Stimulated activated CD8-positive, alpha-beta memory T cell treated with anti-CD3 and anti-CD28 coated beads, Interleukin-12 subunit alpha, Interleukin-12 subunit beta, amount 100 ng/mL, for 24 hours (primary cell): ENCODE data around the gene ABCD4.
A peak's percentile ranks its signal among the peaks of the same experiment; 100 is the strongest.
"Not testable (repeated sequence)": the region's sequence is repeated elsewhere in the genome, so short reads cannot be mapped to it uniquely, and the experiment has no call there.

Source experiments
- DNase-seq: peaks from one replicate; pipeline ENCODE4 v3.0.0-alpha.2; 2020; ENCODE audit errors: extremely low read depth

Gene ABCD4

DNA sequence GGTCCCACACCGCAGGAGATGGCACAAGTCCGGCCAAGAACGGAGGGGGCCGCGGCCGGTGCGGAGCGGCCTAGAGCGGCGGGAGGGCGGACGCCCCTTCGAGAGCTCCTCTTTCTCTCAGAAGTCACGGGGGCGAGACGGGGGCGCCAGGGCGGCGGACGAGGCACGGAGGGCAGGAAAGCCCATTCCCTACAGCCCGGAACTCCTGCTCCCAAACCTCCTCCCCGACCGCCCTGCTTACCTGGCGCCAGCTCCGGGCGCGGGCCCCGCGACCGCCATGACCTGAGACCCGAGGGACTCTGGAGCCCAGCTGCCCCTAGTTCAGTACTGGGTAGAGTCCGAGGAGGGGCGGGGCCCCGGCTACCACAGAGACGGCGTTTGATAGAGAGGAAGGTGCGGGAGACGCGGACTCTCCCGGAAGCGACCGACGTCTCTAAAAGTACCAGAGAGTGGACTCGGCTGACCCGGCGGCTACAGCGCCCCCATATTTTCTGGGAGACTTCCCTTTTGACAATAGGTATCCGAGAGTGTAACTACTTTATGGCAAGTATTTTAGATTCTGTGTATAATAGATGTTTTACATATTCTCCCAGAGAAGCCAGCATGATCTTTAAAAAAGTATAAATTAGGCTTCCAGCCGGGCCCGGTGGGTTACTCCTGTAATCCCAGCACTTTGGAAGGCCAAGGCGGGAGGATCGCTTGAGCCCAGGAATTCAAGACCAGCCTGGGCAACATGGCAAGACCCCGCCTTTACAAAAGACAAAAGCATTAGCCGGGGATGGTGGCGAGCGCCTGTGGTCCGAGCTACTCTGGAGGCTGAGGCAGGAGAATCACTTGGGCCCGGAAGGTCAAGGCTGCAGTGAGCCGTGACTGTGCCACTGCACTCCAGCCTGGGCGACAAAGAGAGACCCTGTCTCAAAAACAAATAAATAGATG, at the start of gene ABCD4:
TSS of gene ABCD4 (minus strand) at position 301 of the 936 bp plus-strand sequence. CDS start at position 279, 22 bp downstream.
- peak; percentile 68 for DNase-seq

DNA sequence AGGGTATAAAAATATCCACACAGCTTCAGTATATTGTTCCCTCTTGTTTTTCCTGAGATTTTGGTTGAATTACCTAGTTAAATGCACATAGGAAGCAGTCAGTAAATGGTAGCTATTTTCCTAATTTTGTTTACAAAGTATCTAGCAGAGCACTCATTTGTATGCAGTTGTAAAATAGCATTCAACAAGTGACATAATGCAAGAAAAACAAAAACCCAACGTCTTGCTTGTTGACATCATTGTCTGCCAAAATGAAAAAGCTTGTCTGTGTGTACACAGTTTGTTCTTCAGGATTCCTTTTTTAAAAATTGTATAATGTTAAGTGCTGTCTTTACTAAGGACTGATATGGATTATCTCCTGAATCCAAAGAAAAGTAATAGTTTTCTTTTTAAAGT, 48.2 kb upstream of the ABCD4 start:
- DNase-seq, result no peak

DNA sequence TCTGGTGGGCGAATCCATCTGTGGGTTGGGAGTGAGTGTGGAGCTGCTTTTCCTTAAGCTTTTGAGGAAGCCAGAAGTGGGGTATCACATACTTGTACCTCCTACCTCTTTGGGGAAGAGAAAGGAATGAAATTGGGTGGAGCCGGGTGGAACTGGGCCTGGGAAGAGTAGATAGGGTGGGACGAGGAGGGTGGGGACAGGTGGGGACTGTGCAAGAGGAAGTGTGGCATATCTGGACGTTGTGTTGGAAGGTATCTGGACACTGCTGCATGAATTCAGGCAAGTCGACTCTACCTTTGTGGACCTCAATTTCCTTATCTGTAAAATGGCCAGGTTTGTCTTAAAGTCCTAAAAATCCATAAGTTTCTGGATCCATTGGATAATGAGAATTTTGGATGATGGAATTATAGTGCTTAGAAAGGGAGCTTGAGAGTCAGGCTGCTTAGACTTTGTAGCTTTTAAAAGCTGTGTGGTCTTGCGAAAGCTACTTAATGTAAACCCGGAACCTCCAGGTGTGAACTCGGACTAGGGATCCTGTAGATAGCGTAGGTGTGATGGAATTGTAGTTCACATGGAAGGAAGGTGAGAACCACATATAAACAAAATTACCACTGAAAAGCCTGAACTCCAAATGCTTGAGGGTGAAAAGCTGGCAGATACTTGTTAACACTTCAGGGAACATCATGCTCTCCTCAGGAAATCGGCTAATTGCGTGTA, 47.6 kb upstream of the ABCD4 start:
- no peak for DNase-seq

DNA sequence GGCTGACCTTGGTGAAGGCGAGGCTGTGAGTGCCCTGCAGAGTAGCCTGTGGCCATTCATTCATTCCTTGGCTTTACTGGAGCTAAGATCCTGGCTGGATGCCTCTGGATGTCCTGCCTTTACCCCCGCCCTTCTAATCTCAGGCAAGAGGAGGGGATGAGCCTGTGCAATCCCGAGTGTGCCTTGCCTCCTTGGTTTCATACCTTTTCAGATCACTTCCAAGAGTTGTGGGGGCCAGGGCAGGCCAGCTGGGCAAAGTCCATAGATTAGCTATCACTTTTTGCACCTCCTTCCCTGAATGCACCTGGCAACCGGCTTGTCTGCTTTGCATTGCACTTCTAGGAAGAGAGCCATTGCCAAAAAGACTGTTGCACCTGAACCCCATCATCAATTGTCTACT, 47.0 kb upstream of the ABCD4 start:
- no peak for DNase-seq

DNA sequence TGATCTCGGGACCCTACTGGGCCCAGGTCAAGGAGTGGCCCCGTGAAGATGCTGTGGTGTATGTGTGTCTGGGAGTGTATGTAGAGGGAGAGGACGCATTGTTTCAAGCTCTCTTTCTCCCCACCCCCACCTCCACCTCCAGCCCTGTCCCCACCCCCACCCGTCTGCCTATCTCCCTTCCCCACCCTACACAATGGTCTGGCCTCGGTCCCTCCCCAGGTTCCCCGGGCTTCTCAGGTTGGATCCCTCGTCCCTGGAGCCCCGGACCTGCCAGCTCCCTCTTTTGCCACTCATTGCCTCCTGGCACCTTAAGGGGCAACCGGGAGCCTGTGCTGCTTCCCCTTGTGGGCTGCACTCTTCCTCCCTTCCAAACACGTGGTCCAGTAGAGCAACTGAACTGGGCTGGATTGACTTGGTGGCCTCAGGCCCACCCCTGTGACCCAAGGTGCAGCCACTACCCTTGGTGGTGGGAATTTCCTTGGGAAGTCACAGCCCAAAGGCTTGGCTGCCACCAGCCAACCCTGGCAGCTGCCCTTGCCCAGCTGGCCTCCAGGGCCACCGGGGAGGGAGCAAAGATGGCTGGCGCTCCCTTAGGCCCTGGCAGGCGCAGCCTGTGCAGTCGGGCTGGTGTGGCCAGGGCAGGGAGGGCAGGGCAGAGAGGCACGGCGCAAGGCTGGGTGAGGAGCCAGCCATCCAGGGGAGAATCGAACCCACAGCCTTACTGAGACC, 46.2 kb upstream of the ABCD4 start:
- DNase-seq, result no peak

DNA sequence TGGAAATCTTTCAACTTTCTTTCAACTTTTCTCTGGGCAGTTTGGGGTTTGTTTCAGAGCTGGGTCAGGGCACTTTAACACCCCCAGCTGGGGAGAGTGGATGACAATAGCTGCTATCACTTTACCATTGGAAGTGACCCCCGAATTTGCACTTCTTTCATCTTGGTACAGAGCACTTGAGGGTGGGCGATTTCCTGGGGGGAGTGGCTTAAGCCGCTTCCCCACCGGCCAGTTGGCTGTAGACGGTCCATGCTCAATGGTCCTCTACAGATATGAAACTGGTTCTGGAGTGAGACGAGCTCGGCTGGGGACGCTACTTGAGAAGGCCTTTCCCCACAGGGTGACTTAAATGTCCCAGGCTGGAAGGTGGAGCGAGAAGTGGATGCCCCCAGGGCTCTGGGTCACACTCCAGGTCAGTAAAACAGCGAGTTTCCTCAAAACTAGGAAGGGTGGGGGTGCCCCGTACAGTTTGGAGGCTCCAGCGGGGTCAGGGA, 45.6 kb upstream of the ABCD4 start, which contains the start of gene VRTN:
TSS of gene VRTN (plus strand) at position 231 of the 494 bp plus-strand sequence. CDS start 8,313 bp downstream, outside the sequence.
- DNase-seq, result no peak

DNA sequence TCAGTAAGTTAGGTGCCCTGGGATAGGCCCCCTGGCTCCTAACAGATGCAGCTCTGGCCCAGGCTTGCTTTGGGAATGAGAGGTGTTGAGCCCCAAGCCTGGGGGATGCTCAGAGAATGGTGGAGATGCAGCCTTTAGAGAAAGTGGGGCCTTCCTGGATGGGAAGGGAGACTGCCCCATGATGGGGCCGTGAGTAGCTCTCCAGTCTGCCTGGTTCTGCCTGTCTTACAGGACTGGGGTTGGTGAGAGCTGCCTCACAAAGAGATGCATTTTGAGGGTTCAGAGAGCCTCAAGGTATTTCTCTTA, 45.0 kb upstream of the ABCD4 start:
- no peak for DNase-seq

DNA sequence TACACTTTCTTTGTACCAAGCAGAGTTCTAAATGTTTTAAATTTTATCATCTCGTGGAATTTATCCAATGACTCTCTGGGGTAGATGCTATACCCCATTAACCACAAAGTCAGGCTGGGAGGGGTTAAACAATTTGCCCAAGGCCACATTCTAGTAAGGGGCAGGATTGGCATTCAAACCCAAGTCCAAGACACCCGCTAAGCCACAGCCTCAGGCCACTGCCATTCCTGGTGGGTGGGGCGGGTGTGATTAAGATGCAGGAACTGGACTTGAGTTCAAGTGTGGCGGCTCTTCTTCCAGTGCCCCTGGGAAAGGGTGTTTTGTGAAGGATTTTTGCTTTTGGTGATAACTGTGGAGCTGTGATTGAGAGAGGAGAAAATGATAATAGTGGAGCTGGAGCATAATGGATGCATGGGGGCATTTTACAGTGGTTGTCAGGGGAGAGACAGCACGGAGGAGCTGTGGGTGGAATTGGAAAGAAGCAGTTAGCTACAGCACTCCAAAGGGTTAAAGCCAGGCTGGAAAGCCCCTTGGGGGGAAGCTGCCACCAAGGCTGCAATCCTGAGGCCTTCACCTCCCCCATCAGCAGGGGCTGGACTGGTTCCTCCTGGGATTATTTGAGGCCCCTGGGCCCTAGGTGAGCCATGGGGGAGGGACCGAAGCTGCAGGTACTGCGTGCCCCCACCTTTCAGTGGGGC, 44.5 kb upstream of the ABCD4 start:
- no peak for DNase-seq

DNA sequence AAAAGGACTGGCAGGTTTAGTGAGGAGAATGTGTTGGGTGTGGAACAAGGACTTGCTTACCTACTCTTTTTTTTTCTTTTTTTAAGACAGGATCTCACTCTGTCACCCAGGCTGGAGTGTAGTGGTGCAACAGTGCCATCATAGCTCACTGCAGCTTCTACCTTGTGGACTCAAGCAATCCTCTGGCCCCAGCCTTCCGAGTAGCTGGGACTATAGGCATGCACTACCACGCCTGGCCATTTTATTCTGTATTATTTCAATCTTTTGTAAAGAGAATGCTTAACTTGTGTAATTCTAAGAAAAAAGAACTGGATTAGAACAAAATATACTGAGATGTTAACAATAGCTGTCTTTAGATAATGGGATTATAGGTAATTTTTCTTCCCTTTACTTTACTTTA, 43.6 kb upstream of the ABCD4 start:
- DNase-seq, result no peak

DNA sequence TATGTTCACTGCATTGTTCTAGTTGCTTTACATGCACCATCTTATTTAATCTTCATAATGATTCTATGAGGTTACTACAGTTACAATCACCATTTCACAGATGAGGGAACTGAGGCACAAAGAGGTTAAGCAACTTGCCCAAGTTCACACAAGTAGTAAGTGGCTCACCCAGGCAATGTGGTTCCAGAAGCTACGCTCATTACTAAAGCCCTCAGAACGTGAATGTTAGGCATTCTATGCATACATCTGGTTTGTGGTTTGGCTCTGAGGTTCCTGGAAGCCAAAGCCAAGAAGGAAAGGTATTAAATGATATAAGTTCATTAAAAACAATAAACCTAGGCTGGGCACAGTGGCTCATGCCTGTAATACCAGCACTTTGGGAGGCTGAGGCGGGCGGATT, 31.2 kb upstream of the ABCD4 start:
- no peak for DNase-seq

DNA sequence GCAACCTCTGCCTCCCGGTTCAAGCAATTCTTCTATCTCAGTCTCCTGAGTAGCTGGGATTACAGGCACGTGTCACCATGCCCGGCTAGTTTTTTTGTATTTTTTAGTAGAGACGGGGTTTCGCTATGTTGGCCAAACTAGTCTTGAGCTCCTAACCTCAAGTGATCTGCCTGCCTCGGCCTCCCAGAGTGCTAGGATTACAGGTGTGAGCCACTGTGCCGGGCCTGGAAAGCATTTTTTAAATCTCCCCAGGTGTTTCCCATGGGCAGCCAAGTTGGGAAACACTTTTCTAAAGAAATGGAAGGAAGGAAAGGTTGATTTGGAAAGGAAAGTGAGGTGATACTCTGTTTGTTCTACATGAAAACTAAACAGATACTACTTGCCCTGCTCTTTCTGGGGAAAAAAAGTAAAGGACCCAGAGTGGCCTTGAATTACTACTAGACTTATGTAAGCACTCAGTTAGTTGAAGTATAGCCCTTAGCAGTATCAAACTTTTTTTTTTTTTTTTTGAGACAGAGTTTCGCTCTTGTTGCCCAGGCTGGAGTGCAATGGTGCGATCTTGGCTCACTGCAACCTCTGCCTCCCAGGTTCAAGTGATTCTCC, 27.3 kb upstream of the ABCD4 start:
- DNase-seq, result not testable (repeated sequence)

DNA sequence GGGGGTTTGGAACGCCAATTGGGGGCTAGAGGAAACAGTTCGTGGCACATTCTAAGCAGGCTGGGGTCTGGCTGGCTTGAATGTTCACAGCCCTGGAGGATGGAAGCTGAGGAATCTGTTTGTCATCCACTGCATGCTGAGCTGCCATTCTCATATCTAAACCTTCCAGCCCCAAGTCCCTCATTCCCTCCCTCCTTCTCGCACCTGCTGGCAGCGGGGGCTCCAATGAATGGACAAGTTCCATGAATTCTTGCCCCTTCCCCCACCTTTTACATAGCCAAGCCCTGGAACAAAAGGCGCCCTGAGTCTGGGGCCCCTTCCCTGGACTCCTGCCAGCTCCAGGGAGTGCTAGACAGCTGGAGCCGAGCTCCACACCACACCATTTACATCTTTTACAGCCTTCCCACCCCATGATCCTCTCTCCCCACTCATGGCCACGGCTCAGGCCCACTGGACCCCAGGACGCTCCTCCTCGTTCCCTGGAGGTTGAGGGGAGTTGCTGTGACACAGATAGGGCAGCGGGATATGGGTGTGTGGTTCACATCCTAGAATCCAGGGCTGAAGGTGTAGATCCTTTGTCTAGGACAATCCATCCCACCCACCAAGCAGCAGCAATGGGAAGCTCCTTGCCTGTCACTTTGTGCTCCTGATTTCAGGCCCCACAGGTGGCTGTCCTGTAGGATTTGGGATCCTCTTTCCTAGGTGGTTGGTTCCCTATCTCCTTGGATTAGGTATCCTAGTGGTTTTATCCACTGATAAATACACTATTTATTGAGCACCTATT, 23.8 kb upstream of the ABCD4 start:
- no peak for DNase-seq

DNA sequence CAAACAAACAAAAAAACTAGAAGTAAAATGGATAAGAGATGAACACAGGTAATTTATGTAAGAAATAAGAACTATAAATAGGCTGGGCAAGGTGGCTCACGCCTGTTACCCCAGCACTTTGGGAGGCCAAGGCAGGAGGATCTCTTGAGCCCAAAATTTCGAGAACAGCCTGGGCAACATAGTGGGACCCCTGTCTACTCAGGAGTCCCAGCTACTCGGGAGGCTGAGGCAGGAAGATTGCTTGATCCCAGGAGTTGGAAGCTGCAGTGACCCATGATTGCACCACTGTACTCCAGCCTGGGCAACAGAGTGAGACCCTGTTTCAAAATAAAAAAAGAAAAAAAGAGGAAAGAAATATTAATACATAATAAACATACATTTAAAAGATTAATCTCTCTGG, 22.7 kb upstream of the ABCD4 start:
- no peak for DNase-seq

DNA sequence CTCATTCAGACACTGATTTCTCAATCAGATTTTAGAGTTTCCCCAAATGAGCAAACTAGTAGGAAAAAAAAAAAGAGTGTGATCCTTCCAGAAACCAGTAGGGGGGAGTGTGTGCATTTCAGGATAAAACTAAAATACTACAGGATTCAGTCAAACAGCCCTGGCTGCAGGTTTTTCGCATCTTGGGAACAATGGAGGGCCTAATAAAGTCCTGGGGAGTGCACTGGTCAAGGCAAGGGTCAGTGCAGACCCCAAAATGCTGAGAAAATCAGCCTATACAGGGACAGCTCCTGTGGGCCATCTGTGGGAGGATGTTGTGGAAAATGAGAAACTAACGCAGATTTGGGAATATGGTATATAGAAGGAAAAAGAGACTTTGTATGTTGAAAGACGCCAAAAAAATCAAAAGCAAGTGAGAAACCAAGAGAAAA, 22.2 kb upstream of the ABCD4 start:
- no peak for DNase-seq

DNA sequence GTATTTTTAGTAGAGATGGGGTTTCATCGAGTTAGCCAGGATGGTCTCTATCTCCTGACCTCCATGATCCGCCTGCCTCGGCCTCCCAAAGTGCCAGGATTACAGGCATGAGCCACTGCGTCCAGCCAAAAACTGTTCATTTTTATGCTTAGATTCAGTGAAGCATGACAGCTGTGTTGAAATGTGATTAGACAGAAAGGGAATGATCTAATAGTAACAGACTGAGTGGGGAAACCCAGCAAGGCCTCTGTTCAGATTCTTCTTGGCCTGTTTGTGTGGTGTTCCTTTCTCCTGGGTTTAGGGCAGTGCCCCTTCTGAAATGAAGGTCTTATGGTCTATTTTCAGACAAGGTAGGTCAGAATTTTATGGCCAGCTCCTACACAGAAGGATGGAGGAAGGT, 11.8 kb upstream of the ABCD4 start:
- DNase-seq, result no peak

DNA sequence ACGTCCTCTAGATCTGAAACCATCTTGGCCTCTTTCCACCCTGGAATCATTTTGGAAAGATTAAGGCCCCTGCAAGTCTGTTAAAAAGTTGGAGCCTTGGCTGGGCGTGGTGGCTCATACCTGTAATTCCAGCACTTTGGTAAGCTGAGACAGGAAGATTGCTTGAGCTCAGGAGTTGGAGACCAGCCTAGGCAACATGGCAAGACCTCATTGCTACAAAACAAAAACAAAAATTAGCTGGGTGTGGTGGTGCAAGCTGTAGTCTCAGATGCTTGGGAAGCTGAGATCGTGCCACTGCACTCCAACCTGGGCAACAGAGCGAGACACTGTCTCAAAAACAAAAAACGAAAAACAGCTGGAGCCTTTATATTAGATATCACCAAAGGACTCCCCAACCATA, 10.9 kb upstream of the ABCD4 start:
- no peak for DNase-seq

DNA sequence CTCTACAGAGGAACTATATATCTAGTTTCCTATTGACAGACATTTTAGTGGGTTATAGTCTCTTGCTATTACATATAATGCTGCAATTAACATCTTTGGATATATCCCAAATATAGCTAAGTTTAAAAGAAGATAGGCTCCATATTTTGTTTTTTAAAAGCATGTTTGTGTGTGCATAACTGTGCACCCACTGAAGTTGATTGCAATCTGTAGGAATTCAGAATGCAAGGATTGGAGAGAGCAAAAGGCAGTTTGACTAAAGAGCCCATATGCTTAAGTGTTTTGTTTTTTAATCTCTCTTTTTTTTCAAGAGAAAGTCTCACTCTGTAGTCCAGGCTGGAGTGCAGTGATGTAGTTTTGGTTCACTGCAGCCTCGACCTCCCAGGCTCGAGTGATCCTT, 9.4 kb upstream of the ABCD4 start:
- DNase-seq, result no peak

DNA sequence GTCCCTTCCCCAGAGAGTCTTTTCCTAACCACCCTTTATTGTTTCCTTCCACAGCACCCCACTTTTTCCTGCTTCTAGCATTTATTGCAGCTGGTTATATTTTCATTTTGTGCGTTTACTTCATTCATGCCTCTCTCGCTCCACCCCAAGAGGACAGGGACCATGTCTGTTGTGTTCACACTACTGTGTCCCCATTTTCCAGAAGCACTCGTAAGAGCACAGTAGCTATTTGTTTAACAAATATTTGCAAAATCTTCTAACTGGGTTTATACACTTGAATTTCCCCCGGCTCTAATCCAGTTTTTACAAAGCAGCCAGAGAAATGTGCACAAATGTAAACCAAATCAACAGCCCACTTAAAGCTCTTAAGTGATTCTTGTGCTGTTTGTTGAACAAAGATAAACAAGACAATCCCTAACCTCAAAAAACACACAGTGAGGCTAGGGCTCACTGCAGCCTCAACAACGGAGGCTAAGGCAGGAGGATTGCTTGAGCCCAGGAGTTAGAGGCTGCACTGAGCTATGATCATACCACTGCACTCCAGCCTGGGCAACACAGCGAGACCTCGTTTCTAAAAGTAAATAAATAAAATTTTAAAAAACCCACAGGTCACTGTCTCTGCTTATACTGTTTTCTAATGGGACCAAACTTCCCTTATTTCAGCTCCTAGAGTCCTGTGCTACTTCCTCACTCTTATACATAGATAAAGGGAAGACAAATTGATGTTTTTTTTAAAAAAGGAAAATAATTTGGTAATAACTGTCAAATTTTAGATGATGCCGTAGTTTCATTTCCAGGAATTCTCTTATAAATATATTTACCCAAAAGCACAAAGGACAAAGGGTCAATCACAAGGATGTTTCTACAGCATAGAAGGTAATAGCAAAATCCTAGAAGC, 6.6 kb upstream of the ABCD4 start:
- DNase-seq, result no peak

DNA sequence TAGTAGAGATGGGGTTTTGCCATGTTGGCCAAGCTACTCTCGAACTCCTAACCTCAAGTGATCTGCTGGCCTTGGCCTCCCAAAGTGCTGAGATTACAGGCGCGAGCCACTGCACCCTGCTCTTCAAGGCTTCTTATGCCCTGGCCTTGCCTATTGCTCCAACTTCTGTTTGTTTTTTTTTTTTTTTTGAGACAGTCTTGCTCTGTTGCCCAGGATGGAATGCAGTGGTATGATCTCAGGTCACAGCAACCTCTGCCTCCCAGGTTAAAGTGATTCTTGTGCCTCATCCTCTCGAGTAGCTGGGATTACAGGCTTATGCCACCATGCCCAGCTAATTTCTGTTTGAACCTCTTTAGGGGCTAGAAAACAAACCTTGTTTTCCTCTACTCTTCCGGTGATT, 6.0 kb upstream of the ABCD4 start:
- no peak for DNase-seq
